Thymus (tissue), 11 donors: ENCODE measurements around the gene ANKRD13D. TPM values are rescaled to one million over a fixed set of nuclear protein-coding genes. Genes with fewer than 3 reads are reported as not detected.
A peak's percentile ranks its signal among the peaks of the same experiment; 100 is the strongest.

ENCODE experiments used
- DNase-seq, 9 donors: peaks; one replicate each; pipeline ENCODE4 v3.0.0-alpha.2; 2013; ENCODE audit warnings: low spot score in 9 of 9, low read depth in 6 of 9, missing footprints in 1 of 9
- H3K27ac ChIP-seq, 2 donors: one replicate each; pipeline ENCODE4 v1.5.1; 2013; ENCODE audit warnings: control low read depth in 1 of 2, low read depth in 1 of 2, low read length in 1 of 2, mild to moderate bottlenecking in 1 of 2, moderate library complexity in 1 of 2
- H3K27me3 ChIP-seq, 2 donors: one replicate each; pipeline ENCODE4 v1.5.1; 2013; ENCODE audit warnings: low read length in 1 of 2; ENCODE audit not compliant: control insufficient read depth in 2 of 2, insufficient read depth in 1 of 2
- H3K36me3 ChIP-seq, 2 donors: one replicate each; pipeline ENCODE4 v1.5.1; 2013; ENCODE audit warnings: low read length in 1 of 2, mild to moderate bottlenecking in 1 of 2, moderate library complexity in 1 of 2; ENCODE audit not compliant: control insufficient read depth in 2 of 2, insufficient read depth in 2 of 2
- H3K4me1 ChIP-seq, 2 donors: one replicate each; pipeline ENCODE4 v1.5.1; 2013; ENCODE audit warnings: low read length in 2 of 2; ENCODE audit not compliant: control insufficient read depth in 2 of 2, insufficient read depth in 2 of 2
- H3K4me3 ChIP-seq, 2 donors: one replicate each; pipeline ENCODE4 v1.5.1; 2013; ENCODE audit warnings: low read length in 2 of 2, control low read depth in 1 of 2, mild to moderate bottlenecking in 1 of 2
- H3K9me3 ChIP-seq, 2 donors: one replicate each; pipeline ENCODE4 v1.5.1; 2013; ENCODE audit warnings: low read length in 1 of 2, mild to moderate bottlenecking in 1 of 2; ENCODE audit not compliant: control insufficient read depth in 2 of 2, insufficient read depth in 1 of 2
- WGBS: extraction: QIAGEN DNeasy Blood & Tissue Kit; methylation state at CpG from one replicate; pipeline ENCODE4 v1.1.7; 2013; 5-methylcytosine and 5-hydroxymethylcytosine counted together
- polyA plus RNA-seq: library from polyadenylated mRNA; stranded (reverse); fragments of 200-250 nt; gene quantifications from one replicate; pipeline ENCODE4 v1.2.3, GENCODE V29; 2013
- total RNA-seq: library from RNA; stranded (reverse); fragments of 120-200 nt; gene quantifications from one replicate; pipeline ENCODE4 v1.2.4, GENCODE V29; 2013
- donor health status: healthy.

Gene ANKRD13D
- total and polyA plus RNA-seq, 2 donors, result 32.1 to 99.1 TPM

- Histone ChIP-seq H3K9me3 (peaks cover 0 to 11% of the 10 kb centered on the region in 2 donors), H3K27me3 (no peaks in the 10 kb centered on the region), H3K4me1 (peaks cover 30 to 61% of the 10 kb centered on the region in 2 donors), H3K4me3 (no peak overlapping the region), H3K36me3 (peaks cover 79 to 98% of the 10 kb centered on the region in 2 donors), H3K27ac (no peak overlapping the region)
- 98% methylated on average over 20 of the region's 20 CpGs for WGBS
- no peak for DNase-seq
These were observed 6.8 kb upstream of the ANKRD13D start for GRCh38 chr11:67282155-67282875.

DNA sequence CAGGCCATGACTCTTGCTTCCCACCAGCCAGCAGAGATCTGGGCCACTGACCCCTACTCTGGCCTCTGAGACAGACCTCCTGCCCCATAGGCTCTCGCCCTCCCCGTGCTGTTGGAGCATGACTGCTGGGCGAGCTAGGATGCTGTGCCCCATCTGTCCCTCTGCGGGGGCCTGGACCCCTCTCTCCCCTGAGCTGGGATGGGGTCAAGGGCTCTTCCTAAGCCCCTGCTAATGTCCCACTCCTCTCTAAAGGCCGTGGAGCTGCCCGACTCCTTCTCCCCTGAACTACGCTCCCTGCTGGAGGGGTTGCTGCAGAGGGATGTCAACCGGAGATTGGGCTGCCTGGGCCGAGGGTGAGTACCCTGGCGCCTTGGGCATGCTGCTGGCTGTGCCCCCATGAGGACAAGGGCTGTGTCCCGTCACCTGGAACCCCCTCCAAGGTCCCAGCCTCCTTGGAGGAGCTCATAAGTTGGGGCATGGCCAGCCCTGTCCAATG lies 6.2 kb upstream of the ANKRD13D start:
- H3K27me3 ChIP-seq, result no peaks in the 10 kb centered on the region
- no peak overlapping the region for H3K4me3 ChIP-seq
- WGBS, result 98% methylated on average over 11 of the region's 11 CpGs
- H3K4me1 ChIP-seq, result peaks cover 33 to 61% of the 10 kb centered on the region in 2 donors
- peak overlapping the region in 1 of 2 donors; percentile 11 for H3K27ac ChIP-seq
- H3K36me3 ChIP-seq, result peaks cover 79 to 100% of the 10 kb centered on the region in 2 donors
- no peak for DNase-seq
- H3K9me3 ChIP-seq, result peaks cover 0 to 15% of the 10 kb centered on the region in 2 donors

DNA sequence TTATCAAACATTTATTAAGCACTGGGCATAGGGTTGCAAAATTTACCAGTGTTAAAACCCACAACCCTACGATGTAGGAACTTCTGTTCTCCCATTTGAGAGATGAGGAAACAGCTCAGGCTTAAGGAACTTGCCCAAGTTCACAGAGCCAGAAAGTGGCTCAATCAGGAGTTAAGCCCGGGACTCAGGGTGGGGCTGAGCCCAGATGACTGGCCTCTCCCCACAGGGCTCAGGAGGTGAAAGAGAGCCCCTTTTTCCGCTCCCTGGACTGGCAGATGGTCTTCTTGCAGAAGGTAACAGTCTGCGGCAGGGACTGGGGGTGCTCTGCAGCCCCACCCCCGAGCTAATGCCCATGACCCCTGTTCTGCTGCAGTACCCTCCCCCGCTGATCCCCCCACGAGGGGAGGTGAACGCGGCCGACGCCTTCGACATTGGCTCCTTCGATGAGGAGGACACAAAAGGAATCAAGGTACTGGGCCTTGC lies 5.6 kb upstream of the ANKRD13D start:
- peaks cover 79 to 94% of the 10 kb centered on the region in 2 donors for H3K36me3 ChIP-seq
- WGBS, result 95% methylated on average over 13 of the region's 13 CpGs
- DNase-seq, result no peak
- H3K27me3 ChIP-seq, result no peaks in the 10 kb centered on the region
- peaks cover 0 to 11% of the 10 kb centered on the region in 2 donors for H3K9me3 ChIP-seq
- H3K4me1 ChIP-seq, result peaks cover 29 to 60% of the 10 kb centered on the region in 2 donors
- peak overlapping the region in 1 of 2 donors; percentile 26 for H3K27ac ChIP-seq
- H3K4me3 ChIP-seq, result no peak overlapping the region

- peaks cover 68 to 81% of the 10 kb centered on the region in 2 donors for H3K36me3 ChIP-seq
- DNase-seq, result no peak
- H3K27me3 ChIP-seq, result no peaks in the 10 kb centered on the region
- H3K9me3 ChIP-seq, result peaks cover 0 to 11% of the 10 kb centered on the region in 2 donors
- H3K4me3 ChIP-seq, result no peak overlapping the region
- 97% methylated on average over 45 of the region's 45 CpGs for WGBS
- H3K4me1 ChIP-seq, result peaks cover 22 to 50% of the 10 kb centered on the region in 2 donors
- no peak overlapping the region for H3K27ac ChIP-seq
These were observed 4.1 kb upstream of the ANKRD13D start for GRCh38 chr11:67284811-67285540.

GRCh38 chr11:67285541-67286498 lies 3.3 kb upstream of the ANKRD13D start:
- H3K4me3 ChIP-seq, result no peak overlapping the region
- peaks cover 0 to 11% of the 10 kb centered on the region in 2 donors for H3K9me3 ChIP-seq
- H3K36me3 ChIP-seq, result peaks cover 66 to 81% of the 10 kb centered on the region in 2 donors
- DNase-seq, result no peak
- peak overlapping the region; percentile 95 to 97 for H3K27ac ChIP-seq
- no peaks in the 10 kb centered on the region for H3K27me3 ChIP-seq
- H3K4me1 ChIP-seq, result peaks cover 26 to 53% of the 10 kb centered on the region in 2 donors
- WGBS, result 74% methylated on average over 39 of the region's 39 CpGs

GRCh38 chr11:67286621-67287333 lies 2.3 kb upstream of the ANKRD13D start:
- no peak overlapping the region for H3K4me3 ChIP-seq
- no peaks in the 10 kb centered on the region for H3K27me3 ChIP-seq
- 61% methylated on average over 8 of the region's 8 CpGs for WGBS
- DNase-seq, result no peak
- peak overlapping the region; percentile 95 to 97 for H3K27ac ChIP-seq
- H3K4me1 ChIP-seq, result peaks cover 26 to 55% of the 10 kb centered on the region in 2 donors
- H3K36me3 ChIP-seq, result peaks cover 65 to 81% of the 10 kb centered on the region in 2 donors
- peaks cover 0 to 11% of the 10 kb centered on the region in 2 donors for H3K9me3 ChIP-seq

DNA sequence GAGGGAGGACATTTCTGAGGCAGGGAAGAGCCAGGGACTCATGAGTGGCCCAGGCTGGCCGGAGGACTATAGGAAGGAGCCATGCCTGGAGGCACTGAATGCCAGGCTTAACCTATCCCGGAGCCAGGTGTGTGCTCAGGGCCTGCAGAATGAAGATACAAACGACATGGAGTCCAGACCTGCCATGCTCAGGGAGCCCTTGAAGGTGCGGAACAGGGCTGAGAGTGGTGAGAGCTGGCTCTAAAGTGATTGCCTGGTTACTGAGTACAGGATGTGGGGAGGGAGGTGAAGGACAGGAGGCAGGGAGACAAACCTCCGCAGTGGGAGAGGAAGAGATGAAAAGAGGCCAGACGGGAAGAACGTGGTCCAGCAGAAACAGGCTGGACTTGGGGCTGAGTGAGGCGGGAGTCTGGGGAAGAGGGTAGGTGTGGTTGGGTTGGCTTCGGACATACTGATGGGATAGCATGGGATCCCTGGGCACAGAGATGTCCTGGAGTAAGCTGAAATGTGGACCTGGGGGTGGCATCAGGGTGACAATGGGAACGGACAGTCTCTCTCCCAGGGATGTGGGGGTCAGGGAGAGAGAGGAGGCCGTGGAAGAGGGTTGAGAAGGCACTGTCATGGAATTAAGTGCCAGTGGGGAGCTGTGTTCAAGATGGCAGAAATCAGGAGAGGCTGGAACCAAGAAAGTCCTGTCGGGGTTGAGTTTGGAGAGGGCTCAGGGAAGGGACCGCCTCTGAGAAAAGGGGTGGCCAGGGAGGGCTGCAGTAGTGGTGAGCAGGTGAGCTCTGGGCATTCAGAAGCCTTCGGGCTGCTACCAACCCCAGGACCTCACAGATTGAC lies 1.5 kb upstream of the ANKRD13D start:
- WGBS, result 55% methylated on average over 14 of the region's 14 CpGs
- peaks cover 0 to 11% of the 10 kb centered on the region in 2 donors for H3K9me3 ChIP-seq
- peaks cover 62 to 81% of the 10 kb centered on the region in 2 donors for H3K36me3 ChIP-seq
- H3K4me1 ChIP-seq, result peaks cover 26 to 55% of the 10 kb centered on the region in 2 donors
- no peaks in the 10 kb centered on the region for H3K27me3 ChIP-seq
- peak overlapping the region; percentile 71 to 80 for H3K4me3 ChIP-seq
- peak overlapping the region; percentile 95 to 97 for H3K27ac ChIP-seq
- DNase-seq, result peak in 1 of 9 donors; percentile 66
